ENCODE results near the gene HEPHL1.

DNA sequence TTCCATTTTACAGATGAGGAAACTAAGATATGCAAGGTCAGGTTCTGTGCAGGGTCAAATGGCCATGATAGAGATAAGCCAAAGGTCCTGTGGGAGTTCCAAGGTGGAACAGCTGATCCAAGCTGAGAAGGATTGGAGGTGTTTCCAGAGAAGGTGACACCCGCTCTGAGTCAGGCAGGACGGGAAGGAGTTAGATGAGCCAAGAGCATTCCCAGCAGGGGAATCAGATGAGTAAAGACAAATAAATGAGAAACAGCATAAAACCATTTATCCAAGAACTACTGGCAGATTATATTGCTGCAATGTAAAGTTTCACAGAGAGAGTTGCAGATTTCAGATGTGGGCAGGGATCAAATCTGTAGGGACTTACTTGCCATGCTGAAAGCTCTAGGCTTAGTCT is 18.9 kb upstream of the HEPHL1 start:
- TF ChIP-seq, protein P1, sequence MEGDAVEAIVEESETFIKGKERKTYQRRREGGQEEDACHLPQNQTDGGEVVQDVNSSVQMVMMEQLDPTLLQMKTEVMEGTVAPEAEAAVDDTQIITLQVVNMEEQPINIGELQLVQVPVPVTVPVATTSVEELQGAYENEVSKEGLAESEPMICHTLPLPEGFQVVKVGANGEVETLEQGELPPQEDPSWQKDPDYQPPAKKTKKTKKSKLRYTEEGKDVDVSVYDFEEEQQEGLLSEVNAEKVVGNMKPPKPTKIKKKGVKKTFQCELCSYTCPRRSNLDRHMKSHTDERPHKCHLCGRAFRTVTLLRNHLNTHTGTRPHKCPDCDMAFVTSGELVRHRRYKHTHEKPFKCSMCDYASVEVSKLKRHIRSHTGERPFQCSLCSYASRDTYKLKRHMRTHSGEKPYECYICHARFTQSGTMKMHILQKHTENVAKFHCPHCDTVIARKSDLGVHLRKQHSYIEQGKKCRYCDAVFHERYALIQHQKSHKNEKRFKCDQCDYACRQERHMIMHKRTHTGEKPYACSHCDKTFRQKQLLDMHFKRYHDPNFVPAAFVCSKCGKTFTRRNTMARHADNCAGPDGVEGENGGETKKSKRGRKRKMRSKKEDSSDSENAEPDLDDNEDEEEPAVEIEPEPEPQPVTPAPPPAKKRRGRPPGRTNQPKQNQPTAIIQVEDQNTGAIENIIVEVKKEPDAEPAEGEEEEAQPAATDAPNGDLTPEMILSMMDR (conservative IDR thresholded peaks at IDR 0.05; ENCODE audit: low read depth in 2 of 2) = no peak
- TF ChIP-seq POLR2AphosphoS5 (IDR thresholded peaks at IDR 0.05; ENCODE audit: low read depth) (no peak), JUNB (IDR thresholded peaks at IDR 0.05; ENCODE audit: unreplicated experiment) (no peak), EZH2 (IDR thresholded peaks at IDR 0.05; ENCODE audit: low read depth, unreplicated experiment) (no peak)
- TF ChIP-seq, protein P2, sequence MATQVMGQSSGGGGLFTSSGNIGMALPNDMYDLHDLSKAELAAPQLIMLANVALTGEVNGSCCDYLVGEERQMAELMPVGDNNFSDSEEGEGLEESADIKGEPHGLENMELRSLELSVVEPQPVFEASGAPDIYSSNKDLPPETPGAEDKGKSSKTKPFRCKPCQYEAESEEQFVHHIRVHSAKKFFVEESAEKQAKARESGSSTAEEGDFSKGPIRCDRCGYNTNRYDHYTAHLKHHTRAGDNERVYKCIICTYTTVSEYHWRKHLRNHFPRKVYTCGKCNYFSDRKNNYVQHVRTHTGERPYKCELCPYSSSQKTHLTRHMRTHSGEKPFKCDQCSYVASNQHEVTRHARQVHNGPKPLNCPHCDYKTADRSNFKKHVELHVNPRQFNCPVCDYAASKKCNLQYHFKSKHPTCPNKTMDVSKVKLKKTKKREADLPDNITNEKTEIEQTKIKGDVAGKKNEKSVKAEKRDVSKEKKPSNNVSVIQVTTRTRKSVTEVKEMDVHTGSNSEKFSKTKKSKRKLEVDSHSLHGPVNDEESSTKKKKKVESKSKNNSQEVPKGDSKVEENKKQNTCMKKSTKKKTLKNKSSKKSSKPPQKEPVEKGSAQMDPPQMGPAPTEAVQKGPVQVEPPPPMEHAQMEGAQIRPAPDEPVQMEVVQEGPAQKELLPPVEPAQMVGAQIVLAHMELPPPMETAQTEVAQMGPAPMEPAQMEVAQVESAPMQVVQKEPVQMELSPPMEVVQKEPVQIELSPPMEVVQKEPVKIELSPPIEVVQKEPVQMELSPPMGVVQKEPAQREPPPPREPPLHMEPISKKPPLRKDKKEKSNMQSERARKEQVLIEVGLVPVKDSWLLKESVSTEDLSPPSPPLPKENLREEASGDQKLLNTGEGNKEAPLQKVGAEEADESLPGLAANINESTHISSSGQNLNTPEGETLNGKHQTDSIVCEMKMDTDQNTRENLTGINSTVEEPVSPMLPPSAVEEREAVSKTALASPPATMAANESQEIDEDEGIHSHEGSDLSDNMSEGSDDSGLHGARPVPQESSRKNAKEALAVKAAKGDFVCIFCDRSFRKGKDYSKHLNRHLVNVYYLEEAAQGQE (IDR thresholded peaks at IDR 0.05; ENCODE audit: unreplicated experiment) = no peak
